Spleen (tissue), 7 donors: ENCODE measurements around the gene CGB1.

Experiments used
- POLR2AphosphoS5 ChIP-seq, 3 donors: sonication (generic); formaldehyde crosslinking; IDR thresholded peaks; one replicate each; pipeline ENCODE4 v1.5.1; 2017; ENCODE audit warnings: antibody characterized with exemption in 3 of 3
- TF ChIP-seq, protein P1 (sequence below), 11 experiments: fragments of 200-600 bp in 7 of 11; fragments of 450-650 bp in 4 of 11; sonication (generic) in 4 of 11; IDR thresholded peaks in 8 of 11; conservative IDR thresholded peaks in 3 of 11; 1 replicate in 7 of 11; 2 replicates in 4 of 11; pipeline versions ENCODE4 v1.4.0 to v1.8.0; 2016 to 2021; ENCODE audit warnings: antibody characterized with exemption in 11 of 11, inconsistent platforms in 4 of 11, mild to moderate bottlenecking in 1 of 11
- donor health status: DM: no; HTN: no; CAD: no; lungs with moderate emphysema.
- donor health status: DM: no; HTN: no; CAD: no.
- donor health status: DM: no; HTN: no; CAD: no.

DNA sequence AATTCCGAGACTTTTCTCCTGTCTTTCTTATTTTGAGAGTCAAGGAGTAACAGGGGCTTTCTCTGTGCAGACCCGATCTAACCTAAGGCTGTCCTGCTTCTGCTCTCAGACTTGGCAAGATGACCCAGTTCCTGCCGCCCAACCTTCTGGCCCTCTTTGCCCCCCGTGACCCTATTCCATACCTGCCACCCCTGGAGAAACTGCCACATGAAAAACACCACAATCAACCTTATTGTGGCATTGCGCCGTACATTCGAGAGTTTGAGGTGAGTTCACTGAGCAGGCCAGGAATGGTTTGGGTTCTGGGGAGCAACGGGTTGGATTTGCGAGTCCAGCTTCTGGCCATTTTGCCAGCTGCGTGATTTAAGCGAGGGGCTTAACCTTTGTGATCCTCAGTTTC lies 49.6 kb upstream of the CGB1 start:
- TF ChIP-seq, protein P1, sequence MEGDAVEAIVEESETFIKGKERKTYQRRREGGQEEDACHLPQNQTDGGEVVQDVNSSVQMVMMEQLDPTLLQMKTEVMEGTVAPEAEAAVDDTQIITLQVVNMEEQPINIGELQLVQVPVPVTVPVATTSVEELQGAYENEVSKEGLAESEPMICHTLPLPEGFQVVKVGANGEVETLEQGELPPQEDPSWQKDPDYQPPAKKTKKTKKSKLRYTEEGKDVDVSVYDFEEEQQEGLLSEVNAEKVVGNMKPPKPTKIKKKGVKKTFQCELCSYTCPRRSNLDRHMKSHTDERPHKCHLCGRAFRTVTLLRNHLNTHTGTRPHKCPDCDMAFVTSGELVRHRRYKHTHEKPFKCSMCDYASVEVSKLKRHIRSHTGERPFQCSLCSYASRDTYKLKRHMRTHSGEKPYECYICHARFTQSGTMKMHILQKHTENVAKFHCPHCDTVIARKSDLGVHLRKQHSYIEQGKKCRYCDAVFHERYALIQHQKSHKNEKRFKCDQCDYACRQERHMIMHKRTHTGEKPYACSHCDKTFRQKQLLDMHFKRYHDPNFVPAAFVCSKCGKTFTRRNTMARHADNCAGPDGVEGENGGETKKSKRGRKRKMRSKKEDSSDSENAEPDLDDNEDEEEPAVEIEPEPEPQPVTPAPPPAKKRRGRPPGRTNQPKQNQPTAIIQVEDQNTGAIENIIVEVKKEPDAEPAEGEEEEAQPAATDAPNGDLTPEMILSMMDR (IDR thresholded peaks at IDR 0.05 in 8 of 11, conservative IDR thresholded peaks at IDR 0.05 in 3 of 11), result no peak
- no peak for TF ChIP-seq POLR2AphosphoS5 (IDR thresholded peaks at IDR 0.05)
